ENCODE results near the gene TMEM120A.

DNA sequence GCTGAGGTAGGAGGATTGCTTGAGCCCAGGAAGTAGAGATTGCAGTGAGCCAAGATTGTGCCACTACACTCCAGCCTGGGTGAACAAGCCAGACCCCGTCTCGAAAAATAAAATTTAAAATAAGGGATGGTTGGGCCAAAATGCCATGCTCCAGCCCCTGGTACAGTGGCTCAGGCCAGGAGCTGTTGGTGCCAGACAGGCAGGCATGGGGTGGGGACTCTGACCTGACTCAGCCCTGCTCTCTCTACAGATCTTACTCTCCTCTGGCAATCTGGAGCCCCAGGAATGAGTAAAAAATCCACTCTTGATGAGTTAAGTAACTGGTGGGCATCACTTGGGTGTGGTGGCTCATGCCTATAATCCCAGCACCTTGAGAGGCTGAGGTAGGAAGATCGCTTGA lies 8.4 kb upstream of the TMEM120A start:
- no peak for TF ChIP-seq CTCF (IDR thresholded peaks at IDR 0.05; ENCODE audit: low read length)
- TF ChIP-seq EZH2 (optimal IDR thresholded peaks at IDR 0.05; ENCODE audit: low read depth, low read length): no peak
- no peak for TF ChIP-seq EZH2phosphoT487 (IDR thresholded peaks at IDR 0.05; ENCODE audit: low read length)

All from MM.1S (cell line).